Trophoblast cell (in vitro differentiated cells and primary cell): ENCODE measurements around the gene DRC7.
A peak's percentile ranks its signal among the peaks of the same experiment; 100 is the strongest.

Experiments
- DNase-seq, 2 donors: peaks; one replicate each; pipeline ENCODE4 v3.0.0-alpha.2; 2016
- H2AFZ ChIP-seq: 2 replicates; pipeline ENCODE4 v1.6.1; 2013; ENCODE audit warnings: low read length, moderate library complexity, mild to moderate bottlenecking; ENCODE audit not compliant: insufficient read depth, poor library complexity
- H2AK5ac ChIP-seq: 2 replicates; pipeline ENCODE4 v1.6.1; 2013; ENCODE audit warnings: mild to moderate bottlenecking, low read length
- H2BK120ac ChIP-seq: 2 replicates; pipeline ENCODE4 v1.6.1; 2013; ENCODE audit warnings: low read length, mild to moderate bottlenecking, moderate library complexity; ENCODE audit not compliant: insufficient read depth, poor library complexity
- H2BK12ac ChIP-seq: 2 replicates; pipeline ENCODE4 v1.6.1; 2013; ENCODE audit warnings: mild to moderate bottlenecking, low read length, moderate library complexity
- H2BK5ac ChIP-seq: 2 replicates; pipeline ENCODE4 v1.6.1; 2013; ENCODE audit warnings: low read length, low read depth, moderate library complexity, mild to moderate bottlenecking; ENCODE audit not compliant: poor library complexity
- H3K14ac ChIP-seq: 2 replicates; pipeline ENCODE4 v1.6.1; 2013; ENCODE audit warnings: mild to moderate bottlenecking, low read length
- H3K18ac ChIP-seq: 2 replicates; pipeline ENCODE4 v1.6.1; 2013; ENCODE audit warnings: mild to moderate bottlenecking, low read length
- H3K23ac ChIP-seq: 2 replicates; pipeline ENCODE4 v1.6.1; 2013; ENCODE audit warnings: low read length
- H3K27ac ChIP-seq: 2 replicates; pipeline ENCODE4 v1.5.1; 2013; ENCODE audit warnings: low read depth, mild to moderate bottlenecking, inconsistent platforms, low read length, moderate library complexity
- H3K27me3 ChIP-seq: 2 replicates; pipeline ENCODE4 v1.6.1; 2013; ENCODE audit warnings: inconsistent platforms, mild to moderate bottlenecking, low read length, moderate library complexity; ENCODE audit not compliant: insufficient read depth
- H3K36me3 ChIP-seq, 2 experiments: 1 replicate in 1 of 2; 2 replicates in 1 of 2; pipeline ENCODE4 v1.6.1; 2013; ENCODE audit warnings: low read length in 2 of 2, mild to moderate bottlenecking in 2 of 2, moderate library complexity in 1 of 2; ENCODE audit not compliant: insufficient read depth in 2 of 2, control insufficient read depth in 1 of 2
- H3K4ac ChIP-seq: 2 replicates; pipeline ENCODE4 v1.6.1; 2013; ENCODE audit warnings: low read depth, mild to moderate bottlenecking, low read length, moderate library complexity
- H3K4me1 ChIP-seq, 2 experiments: 1 replicate in 1 of 2; 2 replicates in 1 of 2; pipeline ENCODE4 v1.6.1; 2013; ENCODE audit warnings: low read length in 2 of 2, mild to moderate bottlenecking in 2 of 2, moderate library complexity in 1 of 2; ENCODE audit not compliant: insufficient read depth in 2 of 2, control insufficient read depth in 1 of 2
- H3K4me2 ChIP-seq: 2 replicates; pipeline ENCODE4 v1.6.1; 2013; ENCODE audit warnings: inconsistent platforms, mild to moderate bottlenecking, low read length, moderate library complexity
- H3K4me3 ChIP-seq: 2 replicates; pipeline ENCODE4 v1.5.1; 2013; ENCODE audit warnings: mild to moderate bottlenecking, low read depth, low read length, inconsistent platforms
- H3K79me1 ChIP-seq: one replicate; pipeline ENCODE4 v1.6.1; 2013; ENCODE audit warnings: low read length
- H3K79me2 ChIP-seq: 2 replicates; pipeline ENCODE4 v1.6.1; 2013; ENCODE audit warnings: low read length, mild to moderate bottlenecking; ENCODE audit not compliant: control insufficient read depth, insufficient read depth, poor library complexity
- H3K9ac ChIP-seq: 2 replicates; pipeline ENCODE4 v1.6.1; 2013; ENCODE audit warnings: mild to moderate bottlenecking, low read length
- H3K9me3 ChIP-seq: 2 replicates; pipeline ENCODE4 v1.6.1; 2013; ENCODE audit warnings: low read depth, mild to moderate bottlenecking, control low read depth, inconsistent platforms, low read length; ENCODE audit not compliant: insufficient read depth
- H4K12ac ChIP-seq: 2 replicates; pipeline ENCODE4 v1.6.1; 2013; ENCODE audit warnings: low read depth, mild to moderate bottlenecking, low read length, moderate library complexity
- H4K8ac ChIP-seq: 2 replicates; pipeline ENCODE4 v1.6.1; 2013; ENCODE audit warnings: low read depth, mild to moderate bottlenecking, low read length, moderate library complexity
- H4K91ac ChIP-seq: one replicate; pipeline ENCODE4 v1.6.1; 2013; ENCODE audit warnings: low read depth, mild to moderate bottlenecking, low read length, moderate library complexity
- WGBS: extraction: QIAGEN DNeasy Blood & Tissue Kit; methylation state at CpG from one replicate; pipeline ENCODE4 v1.1.7; 2013; ENCODE audit warnings: missing lambda C conversion rate; ENCODE audit not compliant: insufficient read length, insufficient coverage; ENCODE audit errors: extremely low coverage; 5-methylcytosine and 5-hydroxymethylcytosine counted together

The DRC7 gene

GRCh38 chr16:57752203-57752580 lies 57.6 kb downstream of the DRC7 start:
- peaks cover 2% of the 10 kb centered on the region for H3K79me1 ChIP-seq
- H2BK5ac ChIP-seq: no peak overlapping the region
- H4K8ac ChIP-seq: no peak overlapping the region
- no peak overlapping the region for H2AK5ac ChIP-seq
- H3K23ac ChIP-seq: no peak overlapping the region
- no peak overlapping the region for H2BK12ac ChIP-seq
- H3K14ac ChIP-seq: no peak overlapping the region
- peaks cover 11 to 12% of the 10 kb centered on the region in 2 experiments for H3K4me1 ChIP-seq
- H3K4me2 ChIP-seq: no peak overlapping the region
- H4K12ac ChIP-seq: no peak overlapping the region
- H4K91ac ChIP-seq: no peak overlapping the region
- H3K36me3 ChIP-seq: peaks cover 25 to 27% of the 10 kb centered on the region in 2 experiments
- DNase-seq: no peak
- no peak overlapping the region for H3K18ac ChIP-seq
- no peak overlapping the region for H3K27ac ChIP-seq
- H2BK120ac ChIP-seq: no peak overlapping the region
- H3K9me3 ChIP-seq: peaks cover 2% of the 10 kb centered on the region
- no peak overlapping the region for H3K4ac ChIP-seq
- H2AFZ ChIP-seq: no peak overlapping the region
- no CpG with 5 or more reads among the region's 6 CpGs for WGBS
- no peaks in the 10 kb centered on the region for H3K27me3 ChIP-seq
- H3K79me2 ChIP-seq: no peaks in the 10 kb centered on the region
- H3K9ac ChIP-seq: no peak overlapping the region
- peak overlapping the region; percentile 10 for H3K4me3 ChIP-seq

- H2AK5ac ChIP-seq: no peak overlapping the region
- H3K4me3 ChIP-seq: no peak overlapping the region
- H3K9ac ChIP-seq: no peak overlapping the region
- H3K27me3 ChIP-seq: no peaks in the 10 kb centered on the region
- H3K4me2 ChIP-seq: no peak overlapping the region
- H2BK5ac ChIP-seq: no peak overlapping the region
- peaks cover 31% of the 10 kb centered on the region in 2 experiments for H3K36me3 ChIP-seq
- no peak overlapping the region for H2BK12ac ChIP-seq
- no CpG with 5 or more reads among the region's 44 CpGs for WGBS
- peaks cover 2% of the 10 kb centered on the region for H3K79me1 ChIP-seq
- H3K27ac ChIP-seq: no peak overlapping the region
- no peak overlapping the region for H4K8ac ChIP-seq
- H2AFZ ChIP-seq: no peak overlapping the region
- no peak overlapping the region for H2BK120ac ChIP-seq
- peaks cover 15 to 16% of the 10 kb centered on the region in 2 experiments for H3K4me1 ChIP-seq
- H3K23ac ChIP-seq: no peak overlapping the region
- no peaks in the 10 kb centered on the region for H3K79me2 ChIP-seq
- peaks cover 2% of the 10 kb centered on the region for H3K9me3 ChIP-seq
- H3K14ac ChIP-seq: no peak overlapping the region
- no peak overlapping the region for H3K4ac ChIP-seq
- no peak overlapping the region for H4K12ac ChIP-seq
- H4K91ac ChIP-seq: no peak overlapping the region
- no peak overlapping the region for H3K18ac ChIP-seq
- DNase-seq: no peak
Observed at GRCh38 chr16:57752581-57753447, 58.2 kb downstream of the DRC7 start.

- H3K23ac ChIP-seq: no peak overlapping the region
- H4K91ac ChIP-seq: no peak overlapping the region
- no peak overlapping the region for H3K18ac ChIP-seq
- H2BK5ac ChIP-seq: no peak overlapping the region
- H2AFZ ChIP-seq: no peak overlapping the region
- no peak overlapping the region for H3K14ac ChIP-seq
- no peak overlapping the region for H3K27ac ChIP-seq
- H4K8ac ChIP-seq: no peak overlapping the region
- no peak overlapping the region for H3K4ac ChIP-seq
- no peak overlapping the region for H4K12ac ChIP-seq
- no peaks in the 10 kb centered on the region for H3K79me1 ChIP-seq
- H3K9ac ChIP-seq: no peak overlapping the region
- H2AK5ac ChIP-seq: no peak overlapping the region
- WGBS: no CpG with 5 or more reads among the region's 32 CpGs
- peaks cover 37% of the 10 kb centered on the region in 2 experiments for H3K36me3 ChIP-seq
- H3K4me3 ChIP-seq: no peak overlapping the region
- no peaks in the 10 kb centered on the region for H3K27me3 ChIP-seq
- no peak overlapping the region for H2BK120ac ChIP-seq
- no peaks in the 10 kb centered on the region for H3K79me2 ChIP-seq
- DNase-seq: no peak
- peaks cover 12 to 14% of the 10 kb centered on the region in 2 experiments for H3K4me1 ChIP-seq
- no peak overlapping the region for H3K4me2 ChIP-seq
- H3K9me3 ChIP-seq: peaks cover 2% of the 10 kb centered on the region
- H2BK12ac ChIP-seq: no peak overlapping the region
Observed at GRCh38 chr16:57753448-57754353, 59.1 kb downstream of the DRC7 start.

- H3K4me2 ChIP-seq: no peak overlapping the region
- no peaks in the 10 kb centered on the region for H3K27me3 ChIP-seq
- H2BK5ac ChIP-seq: no peak overlapping the region
- peaks cover 13 to 15% of the 10 kb centered on the region in 2 experiments for H3K4me1 ChIP-seq
- DNase-seq: no peak
- H3K27ac ChIP-seq: no peak overlapping the region
- peaks cover 3% of the 10 kb centered on the region for H3K79me1 ChIP-seq
- no peak overlapping the region for H3K4me3 ChIP-seq
- no peak overlapping the region for H4K91ac ChIP-seq
- no peak overlapping the region for H3K9ac ChIP-seq
- no peak overlapping the region for H4K12ac ChIP-seq
- no peak overlapping the region for H3K18ac ChIP-seq
- H2BK120ac ChIP-seq: no peak overlapping the region
- no peak overlapping the region for H3K14ac ChIP-seq
- no peak overlapping the region for H2AFZ ChIP-seq
- no peak overlapping the region for H3K23ac ChIP-seq
- no peak overlapping the region for H3K4ac ChIP-seq
- no peaks in the 10 kb centered on the region for H3K79me2 ChIP-seq
- no peak overlapping the region for H2AK5ac ChIP-seq
- no peak overlapping the region for H2BK12ac ChIP-seq
- H4K8ac ChIP-seq: no peak overlapping the region
- H3K9me3 ChIP-seq: peaks cover 2% of the 10 kb centered on the region
- no CpG with 5 or more reads among the region's 9 CpGs for WGBS
- H3K36me3 ChIP-seq: peaks cover 40 to 41% of the 10 kb centered on the region in 2 experiments
Observed at GRCh38 chr16:57754354-57755060, 59.9 kb downstream of the DRC7 start.
